H9 (cell line): ENCODE measurements around the gene STAU1. TPM values are rescaled to one million over a fixed set of nuclear protein-coding genes. Genes with fewer than 3 reads are reported as not detected.

Source experiments
- DNase-seq: peaks from one replicate; pipeline ENCODE4 v3.0.0-alpha.2; 2017
- H2AFZ ChIP-seq: one replicate; pipeline ENCODE4 v1.6.1; 2013; ENCODE audit warnings: mild to moderate bottlenecking, low read length, control low read depth, moderate library complexity
- H2AK5ac ChIP-seq: 2 replicates; pipeline ENCODE4 v1.6.1; 2013; ENCODE audit warnings: low read length, control low read depth, mixed read lengths; ENCODE audit not compliant: insufficient read length
- H2BK120ac ChIP-seq: one replicate; pipeline ENCODE4 v1.6.1; 2013; ENCODE audit warnings: low read depth, mild to moderate bottlenecking, low read length, control low read depth, inconsistent platforms; ENCODE audit not compliant: poor library complexity, severe bottlenecking
- H2BK12ac ChIP-seq: 2 replicates; pipeline ENCODE4 v1.6.1; 2013; ENCODE audit warnings: low read length, control low read depth, mixed read lengths, low read depth; ENCODE audit not compliant: insufficient read length
- H2BK15ac ChIP-seq: 2 replicates; pipeline ENCODE4 v1.6.1; 2013; ENCODE audit warnings: low read depth, low read length, control low read depth
- H2BK20ac ChIP-seq: one replicate; pipeline ENCODE4 v1.6.1; 2013; ENCODE audit warnings: low read depth, mild to moderate bottlenecking, low read length, control low read depth, inconsistent platforms; ENCODE audit not compliant: poor library complexity, severe bottlenecking
- H2BK5ac ChIP-seq: 2 replicates; pipeline ENCODE4 v1.6.1; 2013; ENCODE audit warnings: low read length, control low read depth, mixed read lengths; ENCODE audit not compliant: insufficient read length
- H3K14ac ChIP-seq: 2 replicates; pipeline ENCODE4 v1.6.1; 2013; ENCODE audit warnings: low read length, control low read depth; ENCODE audit not compliant: insufficient read depth
- H3K18ac ChIP-seq: 2 replicates; pipeline ENCODE4 v1.6.1; 2013; ENCODE audit warnings: low read depth, mild to moderate bottlenecking, mixed read lengths, low read length, control low read depth; ENCODE audit not compliant: insufficient read length
- H3K23ac ChIP-seq: 2 replicates; pipeline ENCODE4 v1.6.1; 2013; ENCODE audit warnings: low read length, control low read depth, mixed read lengths, low read depth; ENCODE audit not compliant: insufficient read length
- H3K23me2 ChIP-seq: 2 replicates; pipeline ENCODE4 v1.6.1; 2013; ENCODE audit warnings: low read depth, mild to moderate bottlenecking, mixed read lengths, low read length, control low read depth; ENCODE audit not compliant: insufficient read length, poor library complexity, severe bottlenecking
- H3K27ac ChIP-seq: 2 replicates; pipeline ENCODE4 v1.5.1; 2013; ENCODE audit warnings: low read length, control low read depth, mixed read lengths, low read depth; ENCODE audit not compliant: insufficient read length
- H3K27me3 ChIP-seq: 2 replicates; pipeline ENCODE4 v1.6.1; 2013; ENCODE audit warnings: low read length, control low read depth, inconsistent platforms; ENCODE audit not compliant: insufficient read depth
- H3K4ac ChIP-seq: 2 replicates; pipeline ENCODE4 v1.6.1; 2013; ENCODE audit warnings: low read depth, mild to moderate bottlenecking, control low read depth, inconsistent platforms, low read length, moderate library complexity
- H3K4me1 ChIP-seq: 2 replicates; pipeline ENCODE4 v1.6.1; 2013; ENCODE audit warnings: low read length, control low read depth, inconsistent platforms; ENCODE audit not compliant: insufficient read depth
- H3K4me2 ChIP-seq: 2 replicates; pipeline ENCODE4 v1.6.1; 2013; ENCODE audit warnings: low read length, control low read depth, mixed read lengths; ENCODE audit not compliant: insufficient read length, insufficient read depth
- H3K56ac ChIP-seq: 2 replicates; pipeline ENCODE4 v1.6.1; 2013; ENCODE audit warnings: low read depth, mild to moderate bottlenecking, mixed read lengths, low read length, control low read depth; ENCODE audit not compliant: insufficient read length
- H3K79me1 ChIP-seq: 2 replicates; pipeline ENCODE4 v1.6.1; 2013; ENCODE audit warnings: low read depth, mild to moderate bottlenecking, moderate library complexity, low read length, control low read depth, inconsistent platforms; ENCODE audit not compliant: insufficient read depth, poor library complexity, severe bottlenecking
- H3K79me2 ChIP-seq: 2 replicates; pipeline ENCODE4 v1.6.1; 2013; ENCODE audit warnings: low read length, control low read depth, inconsistent platforms; ENCODE audit not compliant: insufficient read depth
- H3K9ac ChIP-seq: 2 replicates; pipeline ENCODE4 v1.6.1; 2013; ENCODE audit warnings: low read length, control low read depth, mixed read lengths; ENCODE audit not compliant: insufficient read length; ENCODE audit errors: extremely low read depth
- H3K9me3 ChIP-seq: one replicate; pipeline ENCODE4 v1.6.1; 2013; ENCODE audit warnings: low read depth, low read length, inconsistent platforms; ENCODE audit not compliant: control insufficient read depth
- H3T11ph ChIP-seq: one replicate; pipeline ENCODE4 v1.6.1; 2013; ENCODE audit warnings: mild to moderate bottlenecking, low read length, control low read depth, inconsistent platforms
- H4K20me1 ChIP-seq: one replicate; pipeline ENCODE4 v1.6.1; 2013; ENCODE audit not compliant: control insufficient read depth, insufficient read length, insufficient read depth
- H4K5ac ChIP-seq: 2 replicates; pipeline ENCODE4 v1.6.1; 2013; ENCODE audit warnings: low read depth, mild to moderate bottlenecking, mixed read lengths, low read length, control low read depth; ENCODE audit not compliant: insufficient read length
- H4K8ac ChIP-seq: replicated peaks from 2 replicates; pipeline ENCODE4 v1.6.1; 2013; ENCODE audit warnings: low read length, control low read depth, mixed read lengths, low read depth; ENCODE audit not compliant: insufficient read length
- H4K91ac ChIP-seq: 2 replicates; pipeline ENCODE4 v1.6.1; 2013; ENCODE audit warnings: low read depth, mild to moderate bottlenecking, moderate library complexity, mixed read lengths, low read length, control low read depth; ENCODE audit not compliant: insufficient read length
- H3K27ac Mint-ChIP-seq, 3 experiments: 2 replicates in 2 of 3; 3 replicates in 1 of 3; pipeline ENCODE4 v1.8.0; 2020 to 2021; ENCODE audit warnings: mixed read lengths in 3 of 3, mild to moderate bottlenecking in 1 of 3, moderate library complexity in 1 of 3
- H3K27me3 Mint-ChIP-seq: 2 replicates; pipeline ENCODE4 v1.8.0; 2021; ENCODE audit warnings: low read depth, mild to moderate bottlenecking, moderate library complexity, mixed read lengths
- H3K36me3 Mint-ChIP-seq, 3 experiments: 2 replicates in 2 of 3; 3 replicates in 1 of 3; pipeline ENCODE4 v1.8.0; 2020 to 2021; ENCODE audit warnings: low read depth in 3 of 3, mixed read lengths in 3 of 3; ENCODE audit not compliant: insufficient read depth in 1 of 3
- H3K4me1 Mint-ChIP-seq, 2 experiments: 2 replicates each; pipeline ENCODE4 v1.8.0; 2020; ENCODE audit warnings: mixed read lengths in 2 of 2
- H3K4me3 Mint-ChIP-seq, 2 experiments: 2 replicates in 1 of 2; 3 replicates in 1 of 2; pipeline ENCODE4 v1.8.0; 2020 to 2021; ENCODE audit warnings: mild to moderate bottlenecking in 2 of 2, mixed read lengths in 2 of 2, moderate library complexity in 1 of 2
- H3K9me3 Mint-ChIP-seq, 2 experiments: 2 replicates in 1 of 2; 3 replicates in 1 of 2; pipeline ENCODE4 v1.8.0; 2020; ENCODE audit warnings: mild to moderate bottlenecking in 2 of 2, mixed read lengths in 2 of 2, moderate library complexity in 1 of 2
- CTCF ChIP-seq: fragments of 200-600 bp; sonication (generic); conservative IDR thresholded peaks from 3 replicates; pipeline ENCODE4 v1.8.0; 2021; ENCODE audit warnings: antibody characterized with exemption, mild to moderate bottlenecking
- WGBS: extraction: QIAGEN DNeasy Blood & Tissue Kit; methylation state at CpG from one replicate; pipeline ENCODE4 v1.1.7; 2013; ENCODE audit warnings: missing lambda C conversion rate, low lambda C conversion rate, mixed read lengths; ENCODE audit not compliant: insufficient read length; ENCODE audit errors: extremely low coverage; 5-methylcytosine and 5-hydroxymethylcytosine counted together
- total RNA-seq: library from RNA; stranded (reverse); gene quantifications from 2 replicates; pipeline ENCODE4 v1.2.1, GENCODE V29; 2021

Gene STAU1
- total RNA-seq, 1 experiment from 2014 or later, result 106 TPM

DNA sequence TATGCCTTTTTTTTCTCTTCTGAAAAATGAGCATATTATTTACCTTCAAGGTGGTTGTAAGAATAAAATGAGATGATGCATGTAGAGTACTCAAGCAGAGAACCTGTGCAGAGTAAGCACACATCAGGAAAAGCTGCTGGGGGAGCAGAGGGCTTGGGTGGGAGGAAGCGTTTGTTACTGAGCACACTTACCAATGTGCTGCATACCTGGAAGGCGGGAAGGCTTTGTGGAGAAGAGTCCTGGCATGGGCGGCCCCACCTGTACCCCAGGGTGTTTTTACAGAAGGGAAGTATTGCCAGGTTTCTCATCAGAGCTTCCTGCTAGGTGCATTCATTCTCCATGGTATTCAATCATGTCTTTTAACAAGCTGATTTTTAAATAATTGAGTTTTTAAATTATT lies 89.1 kb downstream of the STAU1 start:
- Histone ChIP-seq H3K56ac (no peak overlapping the region), H2BK15ac (no peak overlapping the region), H2BK120ac (no peak overlapping the region), H3K27me3 (no peaks in the 10 kb centered on the region), H3K9ac (no peak overlapping the region), H3K18ac (no peak overlapping the region), H3K14ac (no peak overlapping the region), H2AFZ (no peak overlapping the region), H3K9me3 (no peaks in the 10 kb centered on the region), H4K8ac (no peak overlapping the region), H3K4me2 (no peak overlapping the region), H3K4me1 (no peaks in the 10 kb centered on the region), H3K23ac (no peak overlapping the region), H3T11ph (no peak overlapping the region), H3K79me2 (no peaks in the 10 kb centered on the region; the same call in 1 of the 2 replicates), H3K27ac (no peak overlapping the region), H3K79me1 (peaks cover 3% of the 10 kb centered on the region), H4K20me1 (no peaks in the 10 kb centered on the region), H4K5ac (no peak overlapping the region), H3K4ac (no peak overlapping the region), H2BK5ac (no peak overlapping the region), H2AK5ac (no peak overlapping the region), H2BK12ac (no peak overlapping the region), H2BK20ac (no peak overlapping the region), H4K91ac (no peak overlapping the region), H3K23me2 (no peaks in the 10 kb centered on the region)
- no peaks in the 10 kb centered on the region for H3K9me3 Mint-ChIP-seq
- DNase-seq, result no peak
- no peak overlapping the region for H3K27ac Mint-ChIP-seq
- H3K36me3 Mint-ChIP-seq, result peaks cover 62 to 89% (median 86%) of the 10 kb centered on the region in 3 experiments; a peak in 6 of 7 replicates
- peaks cover 2% of the 10 kb centered on the region in 2 experiments; a peak in 3 of 4 replicates for H3K4me1 Mint-ChIP-seq
- no peak overlapping the region for H3K4me3 Mint-ChIP-seq
- no peaks in the 10 kb centered on the region; the same call in 1 of the 2 replicates for H3K27me3 Mint-ChIP-seq
- TF ChIP-seq CTCF, result no peak
- no CpG with 5 or more reads among the region's 3 CpGs for WGBS
